Adrenal gland (tissue), 5 donors: ENCODE data around the gene RAPH1.

Experiments used
- CTCF ChIP-seq, 6 experiments: fragments of 450-650 bp in 4 of 6; fragments of 200-600 bp in 2 of 6; sonication (generic) in 1 of 6; IDR thresholded peaks; 1 replicate in 5 of 6; 2 replicates in 1 of 6; pipeline versions ENCODE4 v1.5.1 to v1.8.0; 2016 to 2021; ENCODE audit warnings: antibody characterized with exemption in 6 of 6, mild to moderate bottlenecking in 2 of 6, moderate library complexity in 1 of 6
- POLR2A ChIP-seq, 2 donors: fragments of 450-650 bp; IDR thresholded peaks; one replicate each; pipeline ENCODE4 v1.6.1; 2017; ENCODE audit warnings: antibody characterized with exemption in 2 of 2, mild to moderate bottlenecking in 2 of 2, moderate library complexity in 1 of 2
- donor health status: DM: no; HTN: no; CAD: no.

GRCh38 chr2:203550266-203550665 lies 15.2 kb upstream of the RAPH1 start:
- no peak for TF ChIP-seq CTCF (IDR thresholded peaks at IDR 0.05)
- no peak for TF ChIP-seq POLR2A (IDR thresholded peaks at IDR 0.05)
